Psoas muscle (tissue), 8 donors: ENCODE data around the gene ZSCAN16. TPM values are rescaled to one million over a fixed set of nuclear protein-coding genes. Genes with fewer than 3 reads are reported as not detected.

Experiments
- ATAC-seq, 4 donors: fragments of 200-7000 bp; cut with Tn5 transposase; one replicate each; pipeline ENCODE4 v1.9.1; 2020; ENCODE audit warnings: moderate library complexity in 3 of 4, mild to moderate bottlenecking in 2 of 4
- DNase-seq, 2 donors: peaks; one replicate each; pipeline ENCODE4 v3.0.0-alpha.2; 2020
- H3K27ac ChIP-seq: fragments of 200-600 bp; one replicate; pipeline ENCODE4 v1.8.0; 2022
- H3K27me3 ChIP-seq, 3 donors: fragments of 200-600 bp in 1 of 3; one replicate each; pipeline versions ENCODE4 v1.6.1 to v1.8.0; 2013 to 2022; ENCODE audit warnings: low read length in 2 of 3, mild to moderate bottlenecking in 2 of 3, moderate library complexity in 1 of 3; ENCODE audit not compliant: insufficient read depth in 3 of 3
- H3K36me3 ChIP-seq, 2 donors: fragments of 200-600 bp in 1 of 2; one replicate each; pipeline versions ENCODE4 v1.6.1 to v1.8.0; 2013 to 2022; ENCODE audit warnings: low read depth in 1 of 2, mild to moderate bottlenecking in 1 of 2, moderate library complexity in 1 of 2; ENCODE audit not compliant: insufficient read depth in 1 of 2
- H3K4me1 ChIP-seq: fragments of 200-600 bp; one replicate; pipeline ENCODE4 v1.8.0; 2022
- H3K4me3 ChIP-seq: fragments of 200-600 bp; one replicate; pipeline ENCODE4 v1.8.0; 2022; ENCODE audit warnings: mild to moderate bottlenecking
- H3K9me3 ChIP-seq: fragments of 200-600 bp; one replicate; pipeline ENCODE4 v1.8.0; 2022
- CTCF ChIP-seq: fragments of 200-600 bp; IDR thresholded peaks from one replicate; pipeline ENCODE4 v1.8.0; 2022; ENCODE audit warnings: antibody characterized with exemption
- WGBS, 3 donors: extraction: QIAGEN DNeasy Blood & Tissue Kit; methylation state at CpG; one replicate each; pipeline versions ENCODE4 v1.1.6 to v1.1.7; 2013; 5-methylcytosine and 5-hydroxymethylcytosine counted together
- intact Hi-C, 2 donors: fragments of 100-400 bp; cut with DNase I; formaldehyde crosslinking; loops; one replicate each; pipeline versions ENCODE4 v1.11.0 to v1.14.2; 2022
- polyA plus RNA-seq, 3 donors: library from polyadenylated mRNA; stranded (reverse); fragments of 200-250 nt; gene quantifications; one replicate each; pipeline ENCODE4 v1.2.3, GENCODE V29; 2013
- total RNA-seq, 4 donors: library from RNA; stranded (reverse); fragmentation: NEBNext Ultra II Directional in 2 of 4; extraction: Animal tissue kit (Norgen Biotek cat#: 25700) in 2 of 4; gene quantifications; one replicate each; pipeline versions ENCODE4 v1.2.1 to v1.2.4, GENCODE V29; 2021 to 2023
- donor health status: healthy with polysubstance abuse.
- donor health status: DM: no; HTN: no; CAD: no; lungs with moderate emphysema.
- donor health status: Bipolar disorder and iron deficiency.
- donor health status: healthy.
- donor health status: DM: yes; HTN: yes; CAD: no.
- donor health status: DM: no; HTN: no; CAD: no.
- donor health status: DM: no; HTN: no; CAD: no.
- donor health status: DM: yes; HTN: yes; CAD: no.

Gene ZSCAN16
- total and polyA plus RNA-seq, 7 donors: 0.96 to 7.1 (median 2.0) TPM

DNA sequence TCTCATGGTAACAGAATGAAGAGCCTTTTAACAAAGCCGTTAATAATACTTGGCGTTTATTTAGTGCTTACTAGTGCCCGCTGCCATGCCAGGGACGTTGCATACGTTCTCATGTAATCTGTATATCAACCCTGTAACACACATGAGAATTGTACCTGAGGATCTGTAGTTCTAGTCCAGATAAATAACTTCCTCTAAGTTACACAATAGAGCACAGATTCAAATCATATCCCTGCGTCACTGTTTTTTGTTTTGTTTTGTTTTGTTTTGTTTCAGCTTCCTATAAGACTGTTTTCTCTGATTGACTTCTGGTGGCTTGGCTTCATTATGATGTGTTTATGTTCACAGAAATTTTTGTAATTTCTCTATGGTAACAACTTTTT, 553 bp downstream of the ZSCAN16 start:
- H3K36me3 ChIP-seq: peaks cover 0 to 58% of the 10 kb centered on the region in 2 donors
- H3K27me3 ChIP-seq: no peaks in the 10 kb centered on the region
- H3K4me3 ChIP-seq: peak overlapping the region; percentile 77
- ATAC-seq: peak in 1 of 4 donors; percentile 10
- H3K4me1 ChIP-seq: peaks cover 3% of the 10 kb centered on the region
- H3K27ac ChIP-seq: peak overlapping the region; percentile 74
- TF ChIP-seq CTCF: no peak
- H3K9me3 ChIP-seq: no peaks in the 10 kb centered on the region
- intact Hi-C loops: loop anchor here in 1 of 2 donors (5.0 kb wide), 1 partner anchor 1992 kb away; no protein-coding TSS in a partner anchor
- 11 to 12% (median 11%) methylated on average over 6 of the region's 6 CpGs for WGBS, 3 donors
- DNase-seq: no peak

GRCh38 chr6:28125401-28125800, 992 bp downstream of the ZSCAN16 start:
- DNase-seq: no peak
- 59 to 74% (median 65%) methylated on average over 4 of the region's 4 CpGs for WGBS, 3 donors
- Histone ChIP-seq H3K36me3 (peaks cover 0 to 57% of the 10 kb centered on the region in 2 donors), H3K4me1 (peaks cover 3% of the 10 kb centered on the region), H3K9me3 (no peaks in the 10 kb centered on the region), H3K4me3 (peak overlapping the region; percentile 77), H3K27me3 (no peaks in the 10 kb centered on the region), H3K27ac (no peak overlapping the region)
- TF ChIP-seq CTCF: no peak
- intact Hi-C loops: no loop called here
- ATAC-seq: no peak

GRCh38 chr6:28134015-28134414, 9.6 kb downstream of the ZSCAN16 start:
- TF ChIP-seq CTCF: peak; percentile 33
- intact Hi-C loops: loop anchor here in 1 of 2 donors (5.0 kb wide), 1 partner anchor 223 kb away; no protein-coding TSS in a partner anchor
- no peaks in the 10 kb centered on the region for H3K9me3 ChIP-seq
- no peaks in the 10 kb centered on the region for H3K27me3 ChIP-seq
- WGBS, 3 donors: 45 to 51% (median 47%) methylated on average over 3 of the region's 3 CpGs
- ATAC-seq (no peak), DNase-seq (no peak)
- H3K36me3 ChIP-seq: peaks cover 0 to 33% of the 10 kb centered on the region in 2 donors
- no peak overlapping the region for H3K27ac ChIP-seq
- H3K4me3 ChIP-seq: no peak overlapping the region
- peaks cover 13% of the 10 kb centered on the region for H3K4me1 ChIP-seq

DNA sequence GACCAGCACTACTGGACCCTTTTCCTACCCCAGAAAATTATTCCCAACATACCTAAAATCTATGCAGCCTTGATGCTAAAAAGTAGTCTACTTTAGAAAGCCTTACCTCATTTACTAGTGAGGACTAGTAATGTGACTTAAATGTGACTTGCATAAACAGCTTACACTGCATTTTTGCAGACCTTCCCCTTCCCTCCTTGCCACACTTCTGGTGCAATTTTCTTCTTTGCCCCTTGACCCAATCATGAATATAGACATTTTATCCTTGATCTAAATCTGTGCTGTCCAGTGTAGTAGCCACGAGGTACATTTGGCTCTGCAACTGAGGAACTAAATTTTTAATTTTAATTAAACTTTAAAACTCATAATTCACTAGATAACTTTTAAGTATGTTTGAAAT, 10.3 kb downstream of the ZSCAN16 start:
- Histone ChIP-seq H3K27ac (no peak overlapping the region), H3K4me1 (peaks cover 13% of the 10 kb centered on the region), H3K9me3 (no peaks in the 10 kb centered on the region), H3K36me3 (peaks cover 0 to 26% of the 10 kb centered on the region in 2 donors), H3K4me3 (no peak overlapping the region), H3K27me3 (no peaks in the 10 kb centered on the region)
- no peak for ATAC-seq
- intact Hi-C loops: loop anchor here (5.0 kb wide), 4 partner anchors 118 to 223 kb away; partner anchors contain the start of genes ZKSCAN4 (in 1 of the 2), ZSCAN26 (in 1 of the 2) and ZSCAN31 (in 1 of the 2)
- no peak for TF ChIP-seq CTCF
- WGBS, 3 donors: 56 to 62% (median 61%) methylated on average over 1 of the region's 1 CpG
- DNase-seq: no peak

GRCh38 chr6:28135393-28135792, 11.0 kb downstream of the ZSCAN16 start:
- no peak for TF ChIP-seq CTCF
- Histone ChIP-seq H3K36me3 (peaks cover 0 to 20% of the 10 kb centered on the region in 2 donors), H3K27ac (peak overlapping the region; percentile 90), H3K9me3 (no peaks in the 10 kb centered on the region), H3K4me1 (peaks cover 13% of the 10 kb centered on the region), H3K27me3 (no peaks in the 10 kb centered on the region), H3K4me3 (peak overlapping the region; percentile 90)
- intact Hi-C loops: loop anchor here (5.0 kb wide), 3 partner anchors 117 to 202 kb away; partner anchors contain the start of genes ZKSCAN4 (in 1 of the 2), ZSCAN26 (in 1 of the 2) and ZSCAN31 (in 1 of the 2)
- 17 to 23% (median 18%) methylated on average over 3 of the region's 3 CpGs for WGBS, 3 donors
- no peak for ATAC-seq
- no peak for DNase-seq
